Measurements from ENCODE around the gene PLEKHO2. TPM values are rescaled to one million over a fixed set of nuclear protein-coding genes. Genes with fewer than 3 reads are reported as not detected.

Gene PLEKHO2
- total RNA-seq, 2 experiments from 2014 or later = 12.8 to 13.9 TPM

DNA sequence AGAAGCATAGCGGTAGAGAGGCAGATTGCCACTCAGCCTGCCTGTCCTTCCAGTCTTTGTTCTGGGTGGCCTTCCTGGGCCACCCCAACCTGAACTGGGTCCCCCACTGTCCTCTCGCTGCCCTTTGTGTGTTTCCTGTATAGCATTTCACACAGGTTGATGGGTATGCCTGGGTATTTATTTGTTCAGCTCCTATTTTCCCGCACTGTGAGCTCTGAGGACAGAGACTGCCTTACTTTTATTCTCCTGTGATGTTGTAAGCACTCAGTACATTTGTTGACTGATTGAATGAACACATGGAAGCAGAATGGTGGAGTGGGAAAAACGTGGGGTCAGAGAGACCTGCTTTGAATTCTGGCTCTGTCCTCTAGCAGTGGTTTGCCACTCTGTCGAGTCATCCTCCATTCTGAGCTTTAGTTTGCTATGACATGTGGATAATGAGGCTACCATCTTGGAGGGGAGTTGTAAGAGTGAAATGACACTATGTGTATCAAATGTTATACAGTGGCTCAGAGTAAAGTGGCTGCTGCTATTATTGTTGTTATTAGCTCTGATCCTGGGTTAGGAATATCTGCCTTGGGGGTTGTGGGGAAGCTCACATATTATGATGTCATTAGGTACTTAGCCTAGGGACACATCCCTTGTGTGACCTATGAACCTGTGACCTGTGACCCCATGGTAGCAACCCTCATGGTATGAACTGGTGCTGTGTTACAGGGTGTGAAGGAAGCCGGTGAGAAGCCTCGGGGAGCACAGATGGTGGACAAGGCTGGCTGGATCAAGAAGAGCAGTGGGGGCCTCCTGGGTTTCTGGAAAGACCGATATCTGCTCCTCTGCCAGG lies 6.4 kb downstream of the PLEKHO2 start:
- POLR2A ChIA-PET = no interaction called here
- CTCF ChIA-PET = interaction anchor here (0.9 kb wide), 1 partner anchor 12 kb away, joined by 3 read pairs; no protein-coding TSS in a partner anchor

- ChIA-PET POLR2A (interaction anchor here (0.6 kb wide), 1 partner anchor 30 kb away, joined by 3 read pairs; no protein-coding TSS in a partner anchor), CTCF (no interaction called here)
Observed at GRCh38 chr15:64850778-64851502, 9.2 kb downstream of the PLEKHO2 start.

GRCh38 chr15:64851503-64851840 lies 9.8 kb downstream of the PLEKHO2 start:
- POLR2A ChIA-PET = interaction anchor here (0.6 kb wide), 1 partner anchor 30 kb away, joined by 3 read pairs; no protein-coding TSS in a partner anchor
- CTCF ChIA-PET = no interaction called here

DNA sequence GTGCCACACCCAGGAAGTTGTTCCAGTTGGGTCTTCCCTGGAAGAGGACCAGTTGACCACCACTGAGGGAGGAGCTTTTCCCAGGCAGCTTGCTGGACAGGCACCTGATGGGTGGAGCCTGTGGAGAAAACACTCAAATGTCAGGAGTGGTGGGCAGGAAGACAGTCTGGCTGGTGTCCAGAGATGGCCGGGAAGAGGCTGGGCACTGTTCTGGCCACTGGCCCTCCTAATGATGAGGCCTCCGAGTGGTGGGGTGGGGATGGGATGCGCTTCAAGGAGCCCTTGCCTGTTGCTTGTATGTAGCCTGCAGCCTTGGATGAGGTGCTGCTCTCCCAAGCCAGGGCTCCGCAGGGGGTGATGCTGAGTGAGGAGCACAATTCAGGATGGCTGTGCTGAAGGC lies 12.3 kb downstream of the PLEKHO2 start:
- CTCF ChIA-PET = no interaction called here
- POLR2A ChIA-PET = no interaction called here

GRCh38 chr15:64854526-64854925 lies 12.8 kb downstream of the PLEKHO2 start:
- CTCF ChIA-PET = no interaction called here

GRCh38 chr15:64855205-64855975 lies 13.7 kb downstream of the PLEKHO2 start:
- POLR2A ChIA-PET = no interaction called here
- CTCF ChIA-PET = no interaction called here

More at GRCh38 chr15:64854526-64854925, 12.8 kb downstream of the PLEKHO2 start:
- POLR2A ChIA-PET = no interaction called here

DNA sequence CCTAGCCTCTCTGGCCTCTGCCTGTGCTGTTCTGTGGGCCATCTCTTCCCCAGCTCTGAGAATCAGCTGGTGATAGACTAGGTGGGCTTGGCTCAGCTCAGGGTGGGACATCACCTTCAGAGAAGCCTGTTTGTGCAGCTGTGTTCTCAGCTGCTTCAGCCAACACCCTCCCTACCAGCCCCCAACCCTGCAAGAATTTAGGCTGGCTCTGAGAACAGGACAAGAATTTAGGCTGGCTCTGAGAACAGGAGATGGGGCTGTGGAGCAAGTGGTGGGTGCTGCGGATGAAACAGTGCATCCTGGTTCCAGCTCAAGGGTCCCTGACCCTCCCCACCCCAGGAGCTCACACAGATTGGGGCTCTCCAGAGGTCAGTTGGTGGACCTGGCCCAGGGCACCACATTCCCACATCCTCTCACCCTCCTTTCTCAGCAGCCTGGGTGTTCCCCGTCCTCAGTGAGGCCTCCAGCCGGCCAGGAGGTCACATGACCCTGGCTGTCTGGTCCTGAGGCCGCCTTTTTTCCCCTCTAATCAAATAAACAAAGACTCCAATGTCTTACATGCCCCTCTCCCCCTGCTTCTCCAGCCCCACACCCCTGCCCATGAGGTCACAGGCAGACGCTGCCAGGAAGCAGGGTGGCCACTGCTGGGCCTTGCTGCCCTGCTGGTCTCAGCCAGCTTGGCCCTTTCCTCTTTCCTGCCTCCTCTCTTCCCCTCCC lies 14.9 kb downstream of the PLEKHO2 start:
- CTCF ChIA-PET = no interaction called here
- POLR2A ChIA-PET = interaction anchor here (1.1 to 1.2 kb wide), 2 partner anchors 27 to 37 kb away, joined by 3 read pairs; no protein-coding TSS in a partner anchor

GRCh38 chr15:64857421-64857820 lies 15.7 kb downstream of the PLEKHO2 start:
- ChIA-PET CTCF (no interaction called here), POLR2A (interaction anchor here (1.1 to 1.2 kb wide), 2 partner anchors 27 to 36 kb away, joined by 3 read pairs; no protein-coding TSS in a partner anchor)

DNA sequence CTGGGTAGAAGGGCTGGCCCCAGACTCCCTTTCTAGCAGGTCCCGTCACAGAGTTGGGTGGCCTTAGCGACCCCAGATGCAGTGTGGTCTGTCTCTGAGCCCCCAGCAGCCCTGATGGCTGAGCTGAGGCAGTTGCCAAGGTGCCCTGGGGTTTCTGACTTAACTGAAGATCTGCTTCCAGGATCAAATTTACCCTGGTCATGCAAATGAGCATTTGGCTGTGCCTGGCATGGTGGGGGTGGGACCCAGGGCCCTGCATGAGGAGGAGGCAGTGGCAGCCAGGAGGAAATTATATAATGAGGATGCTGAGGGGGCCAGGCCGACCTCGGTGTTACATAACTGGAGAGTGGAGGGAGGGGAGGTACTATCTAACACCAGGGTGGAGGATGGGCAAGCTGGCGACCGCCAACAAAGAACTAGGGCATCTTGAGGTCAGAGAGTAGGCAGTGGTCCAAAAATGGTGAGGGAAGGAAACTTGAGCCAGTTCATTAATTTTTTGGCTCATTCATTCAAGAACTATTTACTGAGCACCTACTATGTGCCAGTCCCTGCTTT lies 16.4 kb downstream of the PLEKHO2 start:
- CTCF ChIA-PET = no interaction called here
- POLR2A ChIA-PET = no interaction called here

GRCh38 chr15:64859226-64859625 lies 17.5 kb downstream of the PLEKHO2 start:
- CTCF ChIA-PET = interaction anchor here (0.8 kb wide), 1 partner anchor 15 kb away, joined by 3 read pairs; no protein-coding TSS in a partner anchor
- POLR2A ChIA-PET = interaction anchor here (0.5 kb wide), 1 partner anchor 31 kb away, joined by 4 read pairs; no protein-coding TSS in a partner anchor

DNA sequence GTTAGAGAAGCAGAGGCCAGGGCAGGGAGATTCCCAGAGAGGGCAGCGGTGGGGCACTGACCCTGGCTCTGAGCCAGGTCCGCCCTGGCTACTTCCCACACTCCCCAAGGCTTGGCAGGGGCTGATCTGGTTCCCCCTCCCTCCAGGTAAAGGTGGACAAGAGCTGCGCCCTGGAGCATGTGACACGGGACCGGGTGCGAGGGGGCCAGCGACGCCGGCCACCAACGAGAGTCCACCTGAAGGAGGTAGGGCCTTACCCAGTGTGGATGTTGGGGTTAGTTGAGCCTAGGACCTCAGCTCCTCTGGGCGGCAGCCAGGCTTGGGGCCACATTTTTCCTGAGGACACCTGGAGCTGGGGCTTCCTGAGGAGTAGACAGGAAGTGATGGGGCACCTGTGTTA lies 19.6 kb downstream of the PLEKHO2 start:
- POLR2A ChIA-PET = no interaction called here
- CTCF ChIA-PET = no interaction called here

- CTCF ChIA-PET = no interaction called here
- POLR2A ChIA-PET = no interaction called here
Observed at GRCh38 chr15:64861960-64862359, 20.2 kb downstream of the PLEKHO2 start.

GRCh38 chr15:64862408-64862807 lies 20.7 kb downstream of the PLEKHO2 start:
- POLR2A ChIA-PET = no interaction called here

DNA sequence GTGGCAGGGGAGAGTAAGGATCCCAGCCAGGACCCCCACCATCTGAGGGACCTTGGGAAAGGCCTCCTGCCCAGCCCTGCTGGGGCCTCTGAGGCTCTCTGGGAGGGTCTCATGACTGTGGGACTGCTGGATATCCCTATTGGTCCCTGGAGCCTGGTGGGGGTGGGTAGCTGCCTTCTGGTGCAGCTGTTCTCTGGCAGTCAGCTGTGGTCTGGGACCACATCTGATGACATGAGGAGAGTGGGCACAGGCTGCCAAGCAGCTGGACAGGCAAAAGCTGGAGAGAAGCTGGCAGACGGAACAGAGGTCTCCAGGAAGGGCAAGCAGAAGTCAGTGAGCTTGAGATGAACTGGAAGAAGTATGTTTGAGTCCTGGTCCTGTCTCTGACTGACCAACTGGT lies 22.4 kb downstream of the PLEKHO2 start:
- ChIA-PET POLR2A (no interaction called here), CTCF (no interaction called here)

More at GRCh38 chr15:64862408-64862807, 20.7 kb downstream of the PLEKHO2 start:
- CTCF ChIA-PET = no interaction called here

- POLR2A ChIA-PET = interaction anchor here (1.4 kb wide), 1 partner anchor 16 kb away, joined by 3 read pairs; no protein-coding TSS in a partner anchor
- CTCF ChIA-PET = no interaction called here
Observed at GRCh38 chr15:64865126-64865997, 23.6 kb downstream of the PLEKHO2 start.

DNA sequence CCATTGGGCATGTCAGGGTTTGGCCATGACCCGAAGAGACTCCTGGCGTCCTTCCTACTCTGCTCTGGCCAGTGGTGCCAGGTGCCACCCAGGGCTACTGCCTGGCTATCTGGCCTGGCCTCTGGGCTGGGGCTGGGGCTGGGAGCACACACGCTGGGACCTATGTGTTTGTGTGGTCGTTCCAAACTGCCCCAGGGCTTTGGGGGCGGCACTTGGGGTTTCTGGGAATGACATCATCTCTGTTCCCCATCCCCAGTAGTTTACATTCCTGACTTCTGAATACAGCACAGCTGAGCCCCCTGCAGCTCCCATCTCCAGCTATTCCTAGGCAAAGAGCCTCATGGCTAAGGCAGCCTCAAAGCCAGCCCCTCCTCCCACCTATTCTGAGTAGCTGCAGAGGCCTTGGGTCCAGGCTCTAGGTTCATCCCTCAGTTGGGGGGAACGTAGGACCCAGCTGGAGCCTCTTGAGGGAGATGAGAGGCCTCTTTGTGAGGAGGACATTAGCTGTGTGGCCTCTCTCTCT lies 24.3 kb downstream of the PLEKHO2 start:
- ChIA-PET CTCF (no interaction called here), POLR2A (interaction anchor here (1.4 kb wide), 1 partner anchor 15 kb away, joined by 3 read pairs; no protein-coding TSS in a partner anchor)

DNA sequence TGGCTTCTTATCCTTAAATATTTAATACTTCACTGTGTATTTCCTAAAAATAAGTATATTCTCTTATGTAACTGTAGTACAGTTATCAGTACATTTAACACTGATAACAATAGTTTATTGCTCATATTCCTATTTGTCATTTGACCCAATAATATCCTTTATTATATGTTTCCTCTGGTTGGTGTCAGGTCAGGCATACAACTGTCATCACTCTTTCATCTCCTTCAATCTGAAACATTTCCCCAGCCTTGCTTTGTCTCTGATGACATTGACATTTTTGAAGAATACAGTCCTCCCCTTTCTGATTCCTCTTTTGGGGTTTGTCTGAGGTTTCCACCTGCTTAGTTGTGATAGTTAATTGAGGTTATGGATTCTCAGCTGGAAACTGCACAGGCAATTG lies 27.8 kb downstream of the PLEKHO2 start:
- POLR2A ChIA-PET = no interaction called here
- CTCF ChIA-PET = no interaction called here

DNA sequence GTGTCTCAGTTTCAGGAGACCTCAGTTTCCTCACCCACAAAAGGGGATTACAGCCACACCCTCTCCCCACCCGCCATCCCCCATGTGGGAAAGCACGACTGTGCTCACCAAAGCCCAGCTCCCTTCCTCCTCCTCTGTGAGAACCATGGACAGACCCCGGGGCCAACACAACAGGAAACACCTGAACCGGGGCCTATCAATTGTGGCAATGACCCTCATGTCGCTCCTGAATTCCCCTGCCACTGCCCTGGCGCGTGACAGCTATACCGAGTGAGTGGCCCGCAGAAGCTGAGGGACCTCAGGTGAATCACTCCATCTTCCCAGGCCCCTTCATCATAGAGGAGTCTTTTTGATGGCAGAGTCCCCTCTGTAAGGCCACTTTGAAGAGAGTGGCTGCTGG lies 28.6 kb downstream of the PLEKHO2 start:
- POLR2A ChIA-PET = no interaction called here
- CTCF ChIA-PET = no interaction called here

Measured in activated CD8-positive, alpha-beta memory T cell treated with anti-CD3 and anti-CD28 coated beads for 36 hours (primary cell).